AG04449 (cell line): Measurements from ENCODE around the gene KARS1.

ENCODE experiments used
- CTCF ChIA-PET: fragments of 350-600 bp; formaldehyde crosslinking; extraction: SDS; loops from one replicate; lab custom pipeline; 2021; ENCODE audit warnings: antibody characterized with exemption; lab: Yijun Ruan, JAX
- POLR2A ChIA-PET: fragments of 400-600, 350-600 bp; formaldehyde crosslinking; extraction: SDS; loops from one replicate; lab custom pipeline; 2020; ENCODE audit warnings: antibody characterized with exemption, inconsistent platforms; lab: Yijun Ruan, JAX
- DNase-seq: peaks from one replicate; pipeline ENCODE4 v3.0.0-alpha.2; 2010; ENCODE audit warnings: low read depth, low spot score
- H3K4me3 ChIP-seq: 2 replicates; pipeline ENCODE4 v1.5.1; 2011; ENCODE audit warnings: low read depth, mild to moderate bottlenecking, control low read depth, low read length
- CTCF ChIP-seq: IDR thresholded peaks from one replicate; pipeline ENCODE4 v1.5.1; 2011; ENCODE audit warnings: mild to moderate bottlenecking, moderate library complexity, low read length, control low read depth, inconsistent platforms; ENCODE audit not compliant: insufficient read depth; ENCODE audit errors: missing control alignments

The KARS1 gene

GRCh38 chr16:75647112-75647491 is 363 bp downstream of the KARS1 start:
- POLR2A ChIA-PET = interaction anchor here (0.8 to 1.5 kb wide), 6 partner anchors 12 to 213 kb away, joined by 3 to 7 read pairs (median 3); no protein-coding TSS in a partner anchor
- no peak for DNase-seq
- peak overlapping the region; percentile 98 for H3K4me3 ChIP-seq
- CTCF ChIA-PET = interaction anchor here (1.0 to 3.1 kb wide), 4 partner anchors 25 to 448 kb away, joined by 3 to 17 read pairs (median 11); partner anchors contain the start of gene ADAT1
- TF ChIP-seq CTCF = no peak

GRCh38 chr16:75644240-75645012 is 3.0 kb downstream of the KARS1 start:
- DNase-seq = no peak
- POLR2A ChIA-PET = no interaction called here

DNA sequence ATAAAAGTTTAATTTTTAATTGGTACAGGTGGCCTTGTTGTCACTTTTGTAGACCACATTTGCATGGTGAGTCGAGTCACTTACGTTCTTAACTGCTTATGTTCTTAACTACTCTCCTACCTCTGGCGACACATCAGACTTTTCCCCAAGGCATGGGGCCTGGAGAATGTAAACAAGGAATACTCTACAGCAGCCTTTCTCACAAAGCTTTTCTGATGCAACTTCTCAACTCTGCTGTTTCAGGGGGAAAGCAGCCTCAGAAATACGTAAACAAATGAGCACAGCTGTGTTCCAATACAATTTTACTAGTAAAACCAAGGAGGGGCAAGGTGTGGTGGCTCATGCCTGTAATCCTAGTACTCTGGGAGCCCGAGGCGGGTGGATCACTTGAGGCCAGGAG is 6.9 kb downstream of the KARS1 start:
- TF ChIP-seq CTCF = no peak
- ChIA-PET CTCF (interaction anchor here (0.8 kb wide), 1 partner anchor 11 kb away, joined by 3 read pairs; no protein-coding TSS in a partner anchor), POLR2A (no interaction called here)
- H3K4me3 ChIP-seq = no peak overlapping the region
- DNase-seq = no peak

More at GRCh38 chr16:75644240-75645012, 3.0 kb downstream of the KARS1 start:
- CTCF ChIA-PET = interaction anchor here (1.4 kb wide), 1 partner anchor 11 kb away, joined by 3 read pairs; no protein-coding TSS in a partner anchor
- H3K4me3 ChIP-seq = no peak overlapping the region
- no peak for TF ChIP-seq CTCF

GRCh38 chr16:75635036-75635435 is 12.4 kb downstream of the KARS1 start:
- ChIA-PET POLR2A (no interaction called here), CTCF (interaction anchor here (1.3 kb wide), 1 partner anchor 118 kb away, joined by 3 read pairs; no protein-coding TSS in a partner anchor)
- no peak for DNase-seq
- TF ChIP-seq CTCF = no peak
- no peak overlapping the region for H3K4me3 ChIP-seq

GRCh38 chr16:75632857-75633256 is 14.6 kb downstream of the KARS1 start:
- POLR2A ChIA-PET = no interaction called here
- no peak for DNase-seq
- CTCF ChIA-PET = interaction anchor here (0.9 to 1.3 kb wide), 3 partner anchors 9 to 168 kb away, joined by 3 to 4 read pairs (median 3); no protein-coding TSS in a partner anchor
- no peak overlapping the region for H3K4me3 ChIP-seq
- no peak for TF ChIP-seq CTCF

DNA sequence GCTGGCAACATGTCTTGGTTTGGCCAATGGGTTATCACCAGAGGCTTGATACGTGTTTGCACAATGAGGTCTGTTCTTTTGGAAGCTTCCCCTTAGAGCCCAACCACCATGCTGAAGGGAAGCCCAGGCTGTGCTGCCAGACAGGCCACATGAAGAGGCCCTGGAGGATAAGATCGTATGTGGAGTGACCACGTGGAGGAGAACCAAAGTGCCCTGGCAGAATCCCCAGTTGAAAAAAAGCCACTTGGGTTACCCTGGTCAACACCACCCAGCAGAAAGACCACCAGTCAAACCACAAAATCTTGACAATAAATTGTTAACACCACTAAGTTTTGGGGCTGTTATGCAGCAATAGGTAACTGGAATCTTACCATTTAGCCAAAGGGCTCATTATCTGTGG is 17.4 kb downstream of the KARS1 start:
- ChIA-PET CTCF (interaction anchor here (1.0 to 2.4 kb wide), 2 partner anchors 8 to 10 kb away, joined by 3 to 9 read pairs; partner anchors contain the start of gene ADAT1), POLR2A (no interaction called here)
- no peak for TF ChIP-seq CTCF
- H3K4me3 ChIP-seq = no peak overlapping the region
- DNase-seq = no peak
